HT-29 (cell line): ENCODE measurements around the gene ADARB2. TPM values are rescaled to one million over a fixed set of nuclear protein-coding genes. Genes with fewer than 3 reads are reported as not detected.

Experiments used
- DNase-seq: peaks from one replicate; pipeline ENCODE4 v3.0.0-alpha.2; 2015; ENCODE audit warnings: low spot score
- total RNA-seq: library from RNA; depleted of rRNA; stranded (reverse); fragments of >200 nt; shearing (Covaris generic); gene quantifications from 2 replicates; pipeline ENCODE4 v1.2.3, GENCODE V29; 2014

Gene ADARB2
- total RNA-seq, 1 experiment from 2014 or later = not detected

- no peak for DNase-seq
These were observed 207.4 kb downstream of the ADARB2 start for GRCh38 chr10:1529806-1530413.

GRCh38 chr10:1527951-1528350, 209.4 kb downstream of the ADARB2 start:
- DNase-seq = no peak

GRCh38 chr10:1526436-1527055, 210.8 kb downstream of the ADARB2 start:
- no peak for DNase-seq

- DNase-seq = no peak
These were observed 211.8 kb downstream of the ADARB2 start for GRCh38 chr10:1525354-1526162.

GRCh38 chr10:1524540-1524939, 212.8 kb downstream of the ADARB2 start:
- no peak for DNase-seq

GRCh38 chr10:1523221-1523620, 214.1 kb downstream of the ADARB2 start:
- no peak for DNase-seq

- DNase-seq = no peak
These were observed 215.1 kb downstream of the ADARB2 start for GRCh38 chr10:1522237-1522636.

- DNase-seq = no peak
These were observed 215.6 kb downstream of the ADARB2 start for GRCh38 chr10:1521741-1522140.

GRCh38 chr10:1520909-1521565, 216.3 kb downstream of the ADARB2 start:
- no peak for DNase-seq

GRCh38 chr10:1519391-1519790, 217.9 kb downstream of the ADARB2 start:
- DNase-seq = no peak

- no peak for DNase-seq
These were observed 219.6 kb downstream of the ADARB2 start for GRCh38 chr10:1517684-1518083.

- DNase-seq = no peak
These were observed 220.7 kb downstream of the ADARB2 start for GRCh38 chr10:1516492-1517165.

- DNase-seq = no peak
These were observed 221.4 kb downstream of the ADARB2 start for GRCh38 chr10:1515780-1516491.

GRCh38 chr10:1515121-1515779, 222.1 kb downstream of the ADARB2 start:
- no peak for DNase-seq

GRCh38 chr10:1514681-1515080, 222.6 kb downstream of the ADARB2 start:
- DNase-seq = no peak

- no peak for DNase-seq
These were observed 224.1 kb downstream of the ADARB2 start for GRCh38 chr10:1513221-1513620.

- no peak for DNase-seq
These were observed 228.3 kb downstream of the ADARB2 start for GRCh38 chr10:1509011-1509530.

GRCh38 chr10:1508096-1508495, 229.2 kb downstream of the ADARB2 start:
- DNase-seq = no peak

- no peak for DNase-seq
These were observed 229.9 kb downstream of the ADARB2 start for GRCh38 chr10:1507436-1507835.

GRCh38 chr10:1504940-1505339, 232.4 kb downstream of the ADARB2 start:
- DNase-seq = no peak
